Neural progenitor cell (in vitro differentiated cells): Measurements from ENCODE around the gene FAM53A. TPM values are rescaled to one million over a fixed set of nuclear protein-coding genes. Genes with fewer than 3 reads are reported as not detected.
A peak's percentile ranks its signal among the peaks of the same experiment; 100 is the strongest.

Source experiments
- DNase-seq: peaks from one replicate; pipeline ENCODE4 v3.0.0-alpha.2; 2016; ENCODE audit warnings: low spot score
- H2AFZ ChIP-seq: fragments of 200-600 bp; sonication (generic); replicated peaks from 2 replicates; pipeline ENCODE4 v1.6.1; 2016; ENCODE audit warnings: antibody characterized with exemption
- H3F3A ChIP-seq: fragments of 200-600 bp; sonication (generic); 2 replicates; pipeline ENCODE4 v1.6.1; 2016; ENCODE audit warnings: antibody characterized with exemption, low read depth
- H3K27ac ChIP-seq: fragments of 200-600 bp; sonication (generic); 2 replicates; pipeline ENCODE4 v1.5.1; 2016; ENCODE audit warnings: mild to moderate bottlenecking
- H3K27me3 ChIP-seq: fragments of 200-600 bp; sonication (generic); 2 replicates; pipeline ENCODE4 v1.6.1; 2016; ENCODE audit warnings: mild to moderate bottlenecking, moderate library complexity
- H3K36me3 ChIP-seq: fragments of 200-600 bp; sonication (generic); 2 replicates; pipeline ENCODE4 v1.5.1; 2016
- H3K4me1 ChIP-seq: fragments of 200-600 bp; sonication (generic); 2 replicates; pipeline ENCODE4 v1.6.1; 2016; ENCODE audit warnings: mixed run types
- H3K4me2 ChIP-seq: fragments of 200-600 bp; sonication (generic); 2 replicates; pipeline ENCODE4 v1.6.1; 2016
- H3K4me3 ChIP-seq: fragments of 200-600 bp; sonication (generic); 2 replicates; pipeline ENCODE4 v1.5.1; 2016
- H3K79me2 ChIP-seq: fragments of 200-600 bp; sonication (generic); 2 replicates; pipeline ENCODE4 v1.6.1; 2016; ENCODE audit warnings: low read depth
- H3K9ac ChIP-seq: fragments of 200-600 bp; sonication (generic); 2 replicates; pipeline ENCODE4 v1.6.1; 2016
- H3K9me3 ChIP-seq: fragments of 200-600 bp; sonication (generic); 2 replicates; pipeline ENCODE4 v1.5.1; 2016; ENCODE audit warnings: low read depth
- H4K20me1 ChIP-seq: fragments of 200-600 bp; sonication (generic); 2 replicates; pipeline ENCODE4 v1.6.1; 2016; ENCODE audit warnings: low read depth
- H3K27ac Mint-ChIP-seq: 3 replicates; pipeline ENCODE4 v1.8.0; 2021; ENCODE audit warnings: mixed read lengths
- H3K27me3 Mint-ChIP-seq: 2 replicates; pipeline ENCODE4 v1.8.0; 2022; ENCODE audit warnings: low read depth, mild to moderate bottlenecking, inconsistent platforms, moderate library complexity, mixed read lengths; ENCODE audit not compliant: insufficient read depth
- H3K36me3 Mint-ChIP-seq: 3 replicates; pipeline ENCODE4 v1.8.0; 2021; ENCODE audit warnings: mixed read lengths
- H3K4me1 Mint-ChIP-seq: 3 replicates; pipeline ENCODE4 v1.8.0; 2021; ENCODE audit warnings: mixed read lengths
- H3K4me3 Mint-ChIP-seq: 3 replicates; pipeline ENCODE4 v1.8.0; 2021; ENCODE audit warnings: mild to moderate bottlenecking, moderate library complexity, mixed read lengths
- H3K9me3 Mint-ChIP-seq: 3 replicates; pipeline ENCODE4 v1.8.0; 2020; ENCODE audit warnings: mixed read lengths
- EZH2 ChIP-seq: fragments of 200-600 bp; sonication (generic); IDR thresholded peaks from 2 replicates; pipeline ENCODE4 v1.6.1; 2017; ENCODE audit warnings: antibody characterized with exemption, mild to moderate bottlenecking, moderate library complexity
- EZH2phosphoT487 ChIP-seq: fragments of 200-600 bp; sonication (generic); IDR thresholded peaks from 2 replicates; pipeline ENCODE4 v1.6.1; 2017; ENCODE audit warnings: antibody characterized with exemption
- total RNA-seq: library from RNA; depleted of rRNA; stranded (reverse); fragments of >200 nt; gene quantifications from 2 replicates; pipeline ENCODE4 v1.2.3, GENCODE V29; 2015; ENCODE audit warnings: low replicate concordance
- TF ChIP-seq, protein P1 (sequence below): fragments of 200-600 bp; sonication (generic); IDR thresholded peaks from 2 replicates; pipeline ENCODE4 v1.5.1; 2017; ENCODE audit warnings: antibody characterized with exemption, mild to moderate bottlenecking

FAM53A gene
- total RNA-seq, 1 donor from 2014 or later: 3.2 TPM

GRCh38 chr4:1678244-1678643, 5.9 kb downstream of the FAM53A start:
- Histone ChIP-seq H3K27ac (no peak overlapping the region), H3K4me2 (no peak overlapping the region)
- H3K4me3 Mint-ChIP-seq: no peak overlapping the region

GRCh38 chr4:1676605-1677525, 7.2 kb downstream of the FAM53A start:
- Mint-ChIP-seq H3K4me1 (peaks cover 6% of the 10 kb centered on the region), H3K36me3 (no peaks in the 10 kb centered on the region), H3K9me3 (no peaks in the 10 kb centered on the region), H3K27ac (peak overlapping the region; percentile 55), H3K27me3 (peaks cover 7% of the 10 kb centered on the region), H3K4me3 (no peak overlapping the region)
- Histone ChIP-seq H3F3A (no peaks in the 10 kb centered on the region), H3K27ac (no peak overlapping the region), H3K79me2 (no peaks in the 10 kb centered on the region), H3K4me1 (no peaks in the 10 kb centered on the region), H3K36me3 (no peaks in the 10 kb centered on the region), H3K27me3 (no peaks in the 10 kb centered on the region), H2AFZ (no peak overlapping the region), H4K20me1 (no peaks in the 10 kb centered on the region), H3K4me2 (no peak overlapping the region), H3K4me3 (no peak overlapping the region), H3K9me3 (no peaks in the 10 kb centered on the region), H3K9ac (no peak overlapping the region)
- TF ChIP-seq, protein P1, sequence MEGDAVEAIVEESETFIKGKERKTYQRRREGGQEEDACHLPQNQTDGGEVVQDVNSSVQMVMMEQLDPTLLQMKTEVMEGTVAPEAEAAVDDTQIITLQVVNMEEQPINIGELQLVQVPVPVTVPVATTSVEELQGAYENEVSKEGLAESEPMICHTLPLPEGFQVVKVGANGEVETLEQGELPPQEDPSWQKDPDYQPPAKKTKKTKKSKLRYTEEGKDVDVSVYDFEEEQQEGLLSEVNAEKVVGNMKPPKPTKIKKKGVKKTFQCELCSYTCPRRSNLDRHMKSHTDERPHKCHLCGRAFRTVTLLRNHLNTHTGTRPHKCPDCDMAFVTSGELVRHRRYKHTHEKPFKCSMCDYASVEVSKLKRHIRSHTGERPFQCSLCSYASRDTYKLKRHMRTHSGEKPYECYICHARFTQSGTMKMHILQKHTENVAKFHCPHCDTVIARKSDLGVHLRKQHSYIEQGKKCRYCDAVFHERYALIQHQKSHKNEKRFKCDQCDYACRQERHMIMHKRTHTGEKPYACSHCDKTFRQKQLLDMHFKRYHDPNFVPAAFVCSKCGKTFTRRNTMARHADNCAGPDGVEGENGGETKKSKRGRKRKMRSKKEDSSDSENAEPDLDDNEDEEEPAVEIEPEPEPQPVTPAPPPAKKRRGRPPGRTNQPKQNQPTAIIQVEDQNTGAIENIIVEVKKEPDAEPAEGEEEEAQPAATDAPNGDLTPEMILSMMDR: no peak
- TF ChIP-seq EZH2phosphoT487: no peak
- TF ChIP-seq EZH2: no peak
- DNase-seq: no peak

More at GRCh38 chr4:1678244-1678643, 5.9 kb downstream of the FAM53A start:
- H3K36me3 ChIP-seq: no peaks in the 10 kb centered on the region
- no peaks in the 10 kb centered on the region for H3K79me2 ChIP-seq
- Mint-ChIP-seq H3K27ac (no peak overlapping the region), H3K36me3 (peaks cover 3% of the 10 kb centered on the region), H3K9me3 (no peaks in the 10 kb centered on the region), H3K27me3 (peaks cover 4% of the 10 kb centered on the region), H3K4me1 (peaks cover 14% of the 10 kb centered on the region)
- H3K4me1 ChIP-seq: no peaks in the 10 kb centered on the region
- H3K9ac ChIP-seq: no peak overlapping the region
- H3K9me3 ChIP-seq: no peaks in the 10 kb centered on the region
- no peaks in the 10 kb centered on the region for H4K20me1 ChIP-seq
- peaks cover 10% of the 10 kb centered on the region for H3F3A ChIP-seq
- no peak for DNase-seq
- no peak overlapping the region for H2AFZ ChIP-seq
- TF ChIP-seq EZH2phosphoT487 (no peak), EZH2 (no peak)
- TF ChIP-seq, protein P1: no peak
- H3K4me3 ChIP-seq: no peak overlapping the region
- peaks cover 14% of the 10 kb centered on the region for H3K27me3 ChIP-seq

- H3K4me3 ChIP-seq: no peak overlapping the region
- no peaks in the 10 kb centered on the region for H3K4me1 ChIP-seq
- H3K27me3 ChIP-seq: no peaks in the 10 kb centered on the region
- no peak overlapping the region for H3K4me2 ChIP-seq
- Mint-ChIP-seq H3K27ac (no peak overlapping the region), H3K9me3 (no peaks in the 10 kb centered on the region), H3K27me3 (peaks cover 7% of the 10 kb centered on the region), H3K36me3 (no peaks in the 10 kb centered on the region), H3K4me1 (peaks cover 6% of the 10 kb centered on the region), H3K4me3 (no peak overlapping the region)
- H3K27ac ChIP-seq: no peak overlapping the region
- no peaks in the 10 kb centered on the region for H3K9me3 ChIP-seq
- DNase-seq: no peak
- H2AFZ ChIP-seq: no peak overlapping the region
- TF ChIP-seq EZH2phosphoT487 (no peak), EZH2 (no peak)
- TF ChIP-seq, protein P1: no peak
- H3K36me3 ChIP-seq: no peaks in the 10 kb centered on the region
- no peak overlapping the region for H3K9ac ChIP-seq
- no peaks in the 10 kb centered on the region for H3F3A ChIP-seq
- H3K79me2 ChIP-seq: no peaks in the 10 kb centered on the region
- H4K20me1 ChIP-seq: no peaks in the 10 kb centered on the region
Measured at GRCh38 chr4:1675802-1676137, 8.3 kb downstream of the FAM53A start.
